Vagina (tissue), 2 donors: ENCODE data around the gene DYRK1B.

Experiments
- POLR2A ChIP-seq, 2 donors: fragments of 450-650 bp; IDR thresholded peaks; one replicate each; pipeline ENCODE4 v1.6.1; 2017; ENCODE audit warnings: antibody characterized with exemption in 2 of 2, mild to moderate bottlenecking in 2 of 2, moderate library complexity in 2 of 2
- TF ChIP-seq, protein P1 (sequence below), 3 experiments: fragments of 450-650 bp in 2 of 3; fragments of 200-600 bp in 1 of 3; sonication (generic) in 1 of 3; IDR thresholded peaks; one replicate each; pipeline ENCODE4 v1.5.1; 2017 to 2019; ENCODE audit warnings: antibody characterized with exemption in 3 of 3, mild to moderate bottlenecking in 2 of 3, moderate library complexity in 2 of 3

DNA sequence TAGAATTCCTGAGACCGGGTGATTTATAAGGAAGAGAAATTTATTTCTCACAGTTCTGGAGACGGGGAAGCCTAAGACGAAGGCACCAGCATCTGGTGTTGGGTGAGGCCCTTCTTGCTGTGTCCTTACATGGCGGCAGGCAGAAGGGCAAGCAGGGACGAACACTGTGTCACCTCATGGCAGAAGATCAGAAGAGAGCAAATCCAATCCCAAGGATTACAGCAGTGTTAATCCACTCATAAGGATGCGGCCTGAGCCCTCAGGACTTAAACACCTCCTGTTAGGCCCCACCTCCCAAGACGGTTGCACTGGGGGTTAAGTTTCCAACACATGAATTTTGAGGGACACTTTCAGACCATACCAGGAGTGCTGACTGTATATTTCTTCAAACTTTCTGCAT lies 18.9 kb upstream of the DYRK1B start:
- no peak for TF ChIP-seq POLR2A (IDR thresholded peaks at IDR 0.05)
- TF ChIP-seq, protein P1, sequence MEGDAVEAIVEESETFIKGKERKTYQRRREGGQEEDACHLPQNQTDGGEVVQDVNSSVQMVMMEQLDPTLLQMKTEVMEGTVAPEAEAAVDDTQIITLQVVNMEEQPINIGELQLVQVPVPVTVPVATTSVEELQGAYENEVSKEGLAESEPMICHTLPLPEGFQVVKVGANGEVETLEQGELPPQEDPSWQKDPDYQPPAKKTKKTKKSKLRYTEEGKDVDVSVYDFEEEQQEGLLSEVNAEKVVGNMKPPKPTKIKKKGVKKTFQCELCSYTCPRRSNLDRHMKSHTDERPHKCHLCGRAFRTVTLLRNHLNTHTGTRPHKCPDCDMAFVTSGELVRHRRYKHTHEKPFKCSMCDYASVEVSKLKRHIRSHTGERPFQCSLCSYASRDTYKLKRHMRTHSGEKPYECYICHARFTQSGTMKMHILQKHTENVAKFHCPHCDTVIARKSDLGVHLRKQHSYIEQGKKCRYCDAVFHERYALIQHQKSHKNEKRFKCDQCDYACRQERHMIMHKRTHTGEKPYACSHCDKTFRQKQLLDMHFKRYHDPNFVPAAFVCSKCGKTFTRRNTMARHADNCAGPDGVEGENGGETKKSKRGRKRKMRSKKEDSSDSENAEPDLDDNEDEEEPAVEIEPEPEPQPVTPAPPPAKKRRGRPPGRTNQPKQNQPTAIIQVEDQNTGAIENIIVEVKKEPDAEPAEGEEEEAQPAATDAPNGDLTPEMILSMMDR (IDR thresholded peaks at IDR 0.05), result no peak
